SH-SY5Y (cell line): ENCODE measurements around the gene BPIFA2.

Experiments
- GATA2 ChIP-seq: IDR thresholded peaks from 2 replicates; pipeline ENCODE4 v1.6.1; 2011; ENCODE audit warnings: mild to moderate bottlenecking, low read depth, low read length
- GATA3 ChIP-seq: IDR thresholded peaks from 2 replicates; pipeline ENCODE4 v1.6.1; 2011; ENCODE audit warnings: low read depth, mild to moderate bottlenecking, low read length, moderate library complexity

The BPIFA2 gene

DNA sequence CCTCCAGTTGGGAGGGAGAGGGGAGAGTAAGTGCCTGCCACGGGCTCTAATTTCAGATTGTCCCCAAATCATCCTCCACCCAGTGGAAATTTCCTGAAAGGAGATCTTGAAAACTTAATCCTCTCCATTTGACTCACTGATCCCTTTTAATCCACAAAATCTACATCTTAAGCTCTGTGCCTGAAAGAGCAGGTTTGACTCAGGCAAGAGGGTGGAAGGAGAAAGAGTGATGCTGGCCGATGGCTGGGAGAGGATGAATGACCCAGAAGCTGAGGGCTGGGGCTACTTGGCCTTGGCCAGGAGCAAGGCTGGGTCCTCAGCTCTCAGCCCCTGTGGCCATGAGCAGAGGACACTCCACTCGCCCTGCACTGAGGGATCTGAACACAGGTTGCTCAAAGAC is 8.1 kb downstream of the BPIFA2 start:
- no peak for TF ChIP-seq GATA3

DNA sequence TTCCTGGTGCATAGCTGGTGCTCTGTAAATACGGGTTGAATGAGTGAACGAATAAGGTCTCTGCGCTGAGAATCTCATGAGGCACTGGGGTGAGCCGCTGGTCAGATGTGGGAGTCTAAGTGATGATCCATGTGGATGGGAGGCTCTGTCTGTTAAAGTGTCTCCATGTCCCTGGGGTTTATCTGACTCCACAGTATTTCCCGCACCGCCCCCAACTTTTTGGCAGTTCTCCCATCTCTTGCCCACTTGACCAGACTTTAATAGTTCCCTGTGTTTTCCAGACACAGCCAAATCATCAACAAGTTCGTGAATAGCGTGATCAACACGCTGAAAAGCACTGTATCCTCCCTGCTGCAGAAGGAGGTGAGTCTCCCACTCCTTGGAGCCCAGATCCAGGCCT is 9.9 kb downstream of the BPIFA2 start:
- no peak for TF ChIP-seq GATA2
- no peak for TF ChIP-seq GATA3

DNA sequence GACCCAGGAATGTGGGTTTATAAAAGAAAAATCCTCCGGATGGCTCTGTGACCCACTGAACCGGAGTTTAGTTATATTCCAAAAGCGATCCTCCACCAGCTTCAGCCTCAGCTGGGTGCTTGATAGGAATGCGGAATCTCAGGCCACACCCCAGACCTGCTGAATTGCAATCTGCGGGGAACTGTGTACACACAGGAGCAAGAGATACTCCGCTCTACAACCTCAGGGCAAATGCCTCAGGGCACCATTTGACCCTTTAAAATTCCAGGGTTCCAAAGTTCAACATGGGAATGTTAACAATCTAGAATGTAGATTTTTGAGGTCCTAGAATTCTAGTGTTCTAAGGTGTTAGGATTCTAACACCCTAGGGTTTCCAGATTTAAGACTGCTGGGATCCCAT is 10.8 kb downstream of the BPIFA2 start:
- TF ChIP-seq GATA2 = no peak
- no peak for TF ChIP-seq GATA3

DNA sequence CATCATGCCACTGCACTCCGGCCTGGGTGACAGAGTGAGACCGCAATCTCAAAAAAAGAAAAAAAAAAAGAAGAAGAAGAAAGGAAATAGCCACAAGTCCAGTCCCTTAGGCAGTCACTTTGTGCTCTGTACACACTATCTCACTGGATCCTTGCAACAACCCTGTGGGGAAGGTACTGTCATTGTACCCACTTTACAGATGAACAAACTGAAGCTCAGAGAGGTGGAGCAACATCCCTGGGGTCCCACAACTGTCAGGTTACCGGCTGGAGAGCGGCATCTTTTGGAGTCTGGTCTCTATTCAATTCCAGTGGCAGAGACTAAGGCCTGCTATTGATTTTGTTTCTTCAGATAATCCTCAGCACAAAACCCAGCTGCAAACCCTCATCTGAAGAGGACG is 12.2 kb downstream of the BPIFA2 start:
- TF ChIP-seq GATA3 (no peak), GATA2 (no peak)

DNA sequence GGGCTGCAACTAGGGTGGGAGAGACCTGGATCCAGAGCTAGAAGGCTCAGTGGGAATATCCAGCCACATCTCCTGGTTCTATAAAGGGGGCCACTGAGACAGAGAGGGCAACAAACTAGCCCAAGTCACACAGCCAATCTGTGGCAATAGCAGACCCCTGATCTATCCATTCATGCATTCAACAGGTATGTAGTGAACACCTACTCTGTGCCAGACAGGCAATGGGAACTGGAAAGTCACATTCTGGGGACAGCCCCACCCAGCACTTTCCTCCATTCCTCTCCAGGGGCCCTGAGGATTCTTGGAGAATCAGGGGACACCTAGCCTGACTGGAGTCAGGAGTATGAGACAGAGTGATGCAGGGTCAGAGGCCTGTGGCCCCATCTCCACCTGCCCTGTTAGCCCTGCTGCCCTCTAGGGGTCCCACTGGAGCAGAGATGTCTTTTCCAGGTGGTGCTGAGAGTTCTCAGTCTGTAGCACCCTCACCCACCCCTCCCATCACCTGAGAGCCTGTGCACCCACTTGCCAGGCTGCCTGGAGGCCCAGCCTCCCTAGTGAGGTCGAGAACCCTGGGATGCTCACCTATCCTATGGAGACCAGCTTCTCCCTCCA is 13.6 kb downstream of the BPIFA2 start:
- no peak for TF ChIP-seq GATA3
- no peak for TF ChIP-seq GATA2

DNA sequence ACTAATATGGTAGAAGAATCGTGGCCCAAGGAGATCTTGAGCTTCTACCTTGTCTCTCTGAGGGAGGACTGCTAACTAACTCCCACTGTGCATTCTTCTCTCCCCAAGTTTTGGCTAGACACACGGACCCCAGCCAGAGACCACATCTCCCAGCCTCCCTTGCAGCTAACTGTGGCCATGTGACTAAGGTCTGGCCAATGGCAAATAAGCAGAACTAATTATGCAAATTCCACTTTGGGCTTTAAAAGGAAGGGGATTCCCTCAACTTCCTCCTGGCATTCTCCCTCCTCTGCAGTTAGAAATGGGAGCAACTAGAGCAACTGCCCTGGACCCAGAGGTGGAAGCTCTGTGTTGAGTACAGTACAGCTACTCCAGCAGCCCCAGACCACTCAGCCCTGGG is 15.4 kb downstream of the BPIFA2 start:
- no peak for TF ChIP-seq GATA3
- no peak for TF ChIP-seq GATA2

DNA sequence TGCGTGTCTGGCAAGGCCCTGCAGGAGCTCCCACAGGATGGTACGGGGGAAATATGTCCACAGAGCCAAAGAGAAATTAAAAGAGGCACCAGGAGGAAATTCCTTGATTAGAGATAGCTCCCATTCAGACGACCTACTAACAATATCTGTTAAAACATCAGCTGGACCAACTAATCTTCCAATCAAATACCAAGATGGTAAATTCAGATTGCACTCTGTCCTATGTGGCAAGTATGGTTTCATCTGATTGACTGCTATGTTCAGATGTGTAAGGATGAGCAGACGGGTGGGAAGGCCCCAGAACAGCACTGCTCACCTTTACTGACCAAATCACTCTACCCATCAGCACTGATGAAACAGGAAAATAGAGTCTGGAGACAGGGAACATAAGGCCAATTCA is 19.5 kb downstream of the BPIFA2 start:
- TF ChIP-seq GATA3 (no peak), GATA2 (no peak)

DNA sequence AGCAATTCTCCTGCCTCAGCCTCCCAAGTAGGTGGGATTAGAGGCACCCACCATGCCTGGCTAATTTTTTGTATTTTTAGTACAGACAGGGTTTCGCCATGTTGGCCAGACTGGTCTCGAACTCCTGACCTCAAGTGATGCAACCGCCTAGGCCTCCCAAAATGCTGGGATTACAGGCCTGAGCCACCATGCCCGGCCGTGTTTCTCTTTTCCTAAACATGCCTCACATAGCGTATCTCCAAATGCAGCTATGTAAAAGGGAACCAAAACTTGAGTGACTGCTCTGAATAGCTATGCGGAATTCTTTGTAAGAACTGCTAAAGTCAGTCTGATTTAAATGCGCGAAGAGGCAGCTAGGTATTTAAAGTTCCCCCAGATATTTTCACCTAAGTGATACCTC is 20.5 kb downstream of the BPIFA2 start:
- no peak for TF ChIP-seq GATA2
- no peak for TF ChIP-seq GATA3

DNA sequence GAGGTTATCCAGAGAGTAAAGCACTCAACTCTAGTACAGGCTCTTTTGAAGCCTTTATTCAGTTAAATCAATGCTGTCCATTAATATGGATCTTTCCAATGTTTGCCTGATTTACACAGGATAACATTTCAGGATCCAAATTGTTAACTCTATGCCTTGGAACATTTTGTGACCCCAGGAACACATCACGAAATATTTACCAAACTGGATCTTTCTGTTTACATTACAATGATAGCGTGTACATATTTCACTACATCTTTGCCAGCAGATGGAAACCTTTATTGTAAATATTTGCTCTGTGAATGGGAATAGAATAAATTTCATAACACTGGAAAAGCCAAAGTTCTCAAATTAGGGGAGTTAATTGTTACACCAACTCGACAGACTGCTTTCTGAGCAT is 23.5 kb downstream of the BPIFA2 start:
- TF ChIP-seq GATA3 = no peak
- no peak for TF ChIP-seq GATA2

DNA sequence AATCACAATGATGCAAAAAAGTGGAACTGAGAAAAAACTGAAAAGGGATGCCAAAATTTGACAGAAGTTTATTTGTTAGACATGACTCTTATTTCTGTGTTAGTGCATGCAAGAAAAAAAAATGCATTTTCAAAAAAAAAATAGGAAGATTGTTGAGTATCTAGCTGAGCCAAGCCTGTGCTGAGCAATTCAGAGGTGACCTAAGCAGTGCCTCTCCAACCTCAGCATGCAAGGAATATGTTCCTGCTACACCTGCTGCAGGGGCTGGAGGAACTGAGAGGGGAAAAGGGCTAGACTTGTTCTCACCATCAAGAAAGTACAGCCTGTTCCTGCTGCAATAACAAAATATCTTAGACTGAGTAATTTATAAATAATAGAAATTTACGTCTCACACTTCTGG is 24.0 kb downstream of the BPIFA2 start:
- no peak for TF ChIP-seq GATA3
- TF ChIP-seq GATA2 = no peak

DNA sequence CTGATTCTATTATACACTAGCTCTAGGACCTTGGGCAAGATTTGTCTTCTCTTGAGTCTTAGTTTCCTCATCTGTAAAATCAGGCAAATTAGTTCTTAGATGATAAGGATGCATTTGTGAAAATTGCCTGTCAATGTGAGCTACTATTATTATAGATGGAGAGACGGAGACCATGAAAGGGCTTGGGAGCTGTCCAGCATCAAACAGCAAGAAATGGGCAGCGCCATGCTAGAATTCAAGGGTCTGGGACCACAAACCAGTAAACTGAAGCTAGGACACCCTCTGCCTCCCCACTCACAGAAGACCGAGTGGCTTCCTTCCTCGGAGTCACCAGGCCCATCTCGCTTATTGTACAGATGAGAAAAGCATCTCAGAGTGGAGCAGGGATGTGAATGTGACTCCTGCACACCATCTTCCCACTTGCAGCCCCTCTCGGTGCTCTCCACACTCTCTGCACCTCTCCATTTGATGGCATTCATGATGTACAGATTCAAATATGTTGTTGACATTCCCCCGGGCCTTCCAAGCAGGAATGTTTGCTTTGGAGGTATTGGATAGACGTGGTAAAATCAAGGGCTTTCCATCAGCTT is 25.0 kb downstream of the BPIFA2 start:
- TF ChIP-seq GATA2 = no peak
- no peak for TF ChIP-seq GATA3

DNA sequence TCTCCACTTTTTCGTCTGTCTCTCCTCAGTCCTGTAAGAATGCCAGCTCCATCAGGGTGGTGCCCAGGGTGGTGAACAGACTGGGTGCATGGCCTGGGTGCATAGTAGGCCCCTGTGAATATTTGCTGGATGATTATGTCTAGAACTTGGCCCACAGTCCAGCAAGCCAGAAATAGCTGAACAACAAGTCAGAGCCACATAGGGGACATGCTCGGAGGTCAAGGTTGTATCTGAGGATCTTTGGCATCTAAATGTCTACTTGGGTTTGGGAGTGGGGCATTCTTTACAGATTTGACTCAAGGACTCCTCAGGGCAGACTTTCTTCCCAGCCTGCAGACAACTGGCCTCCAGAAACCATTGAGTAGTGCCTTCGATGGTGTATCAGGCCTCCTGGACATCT is 31.1 kb downstream of the BPIFA2 start:
- TF ChIP-seq GATA2 (no peak), GATA3 (no peak)

DNA sequence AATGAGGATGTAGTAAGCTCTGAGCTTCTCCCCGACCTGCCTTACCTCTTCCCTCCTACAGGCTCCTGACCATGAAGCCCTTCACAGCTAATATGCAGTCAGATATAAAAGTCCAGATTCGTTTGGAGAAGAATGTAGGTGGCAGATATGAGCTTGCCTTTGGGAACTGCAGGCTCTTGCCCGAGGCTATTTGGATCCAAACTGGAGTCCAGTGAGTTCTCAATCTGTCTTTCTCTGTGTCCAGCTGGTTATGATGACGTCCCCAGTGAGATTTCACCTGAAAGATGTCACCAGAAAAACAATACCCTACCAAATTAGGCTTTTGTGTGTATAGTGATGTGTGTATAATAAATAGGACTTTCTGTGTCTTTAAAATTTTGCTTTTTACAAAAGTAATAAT is 34.5 kb downstream of the BPIFA2 start:
- TF ChIP-seq GATA3 = no peak
- no peak for TF ChIP-seq GATA2

DNA sequence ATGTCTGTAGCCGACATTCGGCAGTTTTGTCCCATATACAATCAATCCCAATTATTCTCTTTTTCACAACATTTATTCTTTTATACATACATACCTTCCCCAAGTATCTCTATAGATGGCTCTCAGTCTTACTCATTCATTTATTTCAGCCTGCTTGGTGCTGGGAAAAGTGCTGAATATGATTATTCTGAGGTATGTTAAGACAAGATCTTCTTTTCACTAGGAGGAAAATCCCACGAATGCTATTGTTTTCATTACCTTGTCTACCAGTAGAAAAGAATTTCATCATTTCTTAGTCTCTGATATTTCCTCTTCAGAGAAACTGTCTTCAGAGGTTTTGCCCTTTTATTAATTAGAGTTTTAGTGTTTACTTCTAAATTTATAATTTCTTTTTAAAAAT is 35.5 kb downstream of the BPIFA2 start:
- TF ChIP-seq GATA3 (no peak), GATA2 (no peak)

DNA sequence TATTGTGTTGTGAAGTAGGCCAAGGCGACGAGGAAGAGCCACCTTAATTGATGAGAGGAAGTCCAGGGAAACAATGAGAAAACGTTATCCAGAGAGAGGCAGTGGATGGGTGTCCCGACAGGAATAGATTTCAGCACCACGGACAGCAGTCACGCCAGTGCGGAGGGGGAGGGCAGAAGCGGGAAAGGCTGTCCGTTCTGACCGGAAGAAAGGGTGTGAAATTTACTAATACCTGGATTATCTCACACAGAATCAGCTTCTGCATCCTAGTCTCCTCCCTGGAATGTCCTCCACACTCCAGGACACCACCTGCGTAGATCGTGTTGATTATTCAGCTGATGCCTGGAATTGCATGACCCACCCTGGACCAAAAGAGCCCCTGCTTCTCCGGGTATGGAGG is 41.8 kb downstream of the BPIFA2 start:
- no peak for TF ChIP-seq GATA2
- TF ChIP-seq GATA3 = no peak

DNA sequence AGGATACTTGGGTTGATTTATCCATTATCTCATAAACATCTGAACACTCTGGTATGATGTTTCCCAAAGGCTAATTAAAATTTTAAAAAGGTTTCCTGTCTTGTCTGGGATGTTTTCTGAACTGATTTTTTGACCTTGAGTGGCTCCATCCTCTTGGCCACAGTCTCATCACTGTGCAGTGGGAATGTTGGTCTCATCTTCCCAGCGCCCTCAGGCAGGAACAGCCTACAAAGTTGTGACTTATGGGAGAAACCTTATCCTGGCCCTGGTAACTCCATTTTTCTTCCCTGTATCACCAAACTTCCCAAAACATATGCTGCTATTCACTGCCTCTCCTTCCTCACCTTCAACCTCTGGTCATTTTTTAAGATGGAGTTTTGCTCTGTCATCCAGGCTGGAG is 42.4 kb downstream of the BPIFA2 start:
- TF ChIP-seq GATA3 = no peak
- no peak for TF ChIP-seq GATA2
